ENCODE data around the gene MSL3B.
"Not testable (repeated sequence)": the region's sequence is repeated elsewhere in the genome, so short reads cannot be mapped to it uniquely, and the experiment has no call there.

MSL3B gene

GRCh38 chr2:233867993-233868532 lies at the start of gene MSL3B:
Gene MSL3B, minus strand, starts transcription at chr2:233868386.
- peak in 1 of 2 experiments; percentile 84 for DNase-seq

GRCh38 chr2:233917116-233917515 lies 48.9 kb upstream of the MSL3B start, which contains the start of gene TRPM8:
Gene TRPM8, plus strand, starts transcription at chr2:233917373. Its CDS starts 9,165 bp downstream, at chr2:233926538.
- no peak for DNase-seq

- peak in 1 of 2 experiments; percentile 28 for DNase-seq
Measured at GRCh38 chr2:233915128-233915527, 46.9 kb upstream of the MSL3B start.

GRCh38 chr2:233912691-233913423 lies 44.7 kb upstream of the MSL3B start:
- DNase-seq = no peak

- DNase-seq = no peak
Measured at GRCh38 chr2:233907627-233908026, 39.4 kb upstream of the MSL3B start.

- no peak for DNase-seq
Measured at GRCh38 chr2:233905945-233906344, 37.8 kb upstream of the MSL3B start.

- DNase-seq = no peak
Measured at GRCh38 chr2:233901884-233902283, 33.7 kb upstream of the MSL3B start.

- no peak for DNase-seq
Measured at GRCh38 chr2:233901367-233901766, 33.2 kb upstream of the MSL3B start.

- not testable (repeated sequence) for DNase-seq
Measured at GRCh38 chr2:233896253-233896652, 28.1 kb upstream of the MSL3B start.

GRCh38 chr2:233892793-233893192 lies 24.6 kb upstream of the MSL3B start:
- DNase-seq = no peak

- no peak for DNase-seq
Measured at GRCh38 chr2:233882353-233882752, 14.2 kb upstream of the MSL3B start.

GRCh38 chr2:233872125-233872524 lies 3.9 kb upstream of the MSL3B start:
- DNase-seq = not testable (repeated sequence)

GRCh38 chr2:233871432-233871831 lies 3.2 kb upstream of the MSL3B start:
- DNase-seq = no peak

- DNase-seq = no peak
Measured at GRCh38 chr2:233866479-233866878, 1.7 kb downstream of the MSL3B start.

- peak in 1 of 2 experiments; percentile 17 for DNase-seq
Measured at GRCh38 chr2:233865838-233866237, 2.3 kb downstream of the MSL3B start.

GRCh38 chr2:233862261-233862768 lies 5.9 kb downstream of the MSL3B start:
- DNase-seq = no peak

- no peak for DNase-seq
Measured at GRCh38 chr2:233858331-233858730, 9.9 kb downstream of the MSL3B start.

- DNase-seq = peak in 1 of 2 experiments; percentile 38
Measured at GRCh38 chr2:233857511-233858141, 10.6 kb downstream of the MSL3B start.

GRCh38 chr2:233856184-233856583 lies 12.0 kb downstream of the MSL3B start:
- DNase-seq = no peak

- DNase-seq = no peak
Measured at GRCh38 chr2:233855345-233855744, 12.8 kb downstream of the MSL3B start.

- DNase-seq = peak; percentile 93 to 97
Measured at GRCh38 chr2:233854241-233854981, 13.8 kb downstream of the MSL3B start, which contains the start of gene HJURP. Gene HJURP, minus strand, starts transcription at chr2:233854535. Its CDS starts 35 bp downstream, at chr2:233854500.

GRCh38 chr2:233853883-233854240 lies 14.3 kb downstream of the MSL3B start:
- DNase-seq = no peak

GRCh38 chr2:233853353-233853752 lies 14.8 kb downstream of the MSL3B start:
- no peak for DNase-seq
